SK-N-SH treated with all-trans-retinoic acid at 6 μM for 48 hours (cell line): ENCODE measurements around the gene UHRF2.

Source experiments
- ATAC-seq: fragments of 200-7000 bp; cut with Tn5 transposase; 3 replicates; pipeline ENCODE4 v1.9.1; 2020; ENCODE audit warnings: mild to moderate bottlenecking, moderate library complexity
- ARNTL ChIP-seq: fragments of 450-650 bp; formaldehyde crosslinking; IDR thresholded peaks from 2 replicates; pipeline ENCODE4 v1.5.0; 2020; ENCODE audit warnings: low read depth, mild to moderate bottlenecking, moderate library complexity, borderline replicate concordance
- CSDC2 ChIP-seq: fragments of 250-450 bp; sonication (Bioruptor Pico); IDR thresholded peaks from 2 replicates; pipeline ENCODE4 v1.5.0; 2020; ENCODE audit warnings: mild to moderate bottlenecking, moderate library complexity
- ESRRG ChIP-seq: fragments of 250-450 bp; sonication (Bioruptor Pico); IDR thresholded peaks from 2 replicates; pipeline ENCODE4 v1.6.1; 2021; ENCODE audit warnings: mild to moderate bottlenecking
- GLIS3 ChIP-seq: fragments of 250-450 bp; sonication (Bioruptor Pico); IDR thresholded peaks from 2 replicates; pipeline ENCODE4 v1.5.0; 2020; ENCODE audit warnings: mild to moderate bottlenecking, moderate library complexity
- ISL1 ChIP-seq: fragments of 250-450 bp; sonication (Bioruptor Pico); IDR thresholded peaks from 2 replicates; pipeline ENCODE4 v2.1.2; 2022; ENCODE audit warnings: mild to moderate bottlenecking, moderate library complexity
- OSR1 ChIP-seq: fragments of 250-450 bp; sonication (Bioruptor Pico); IDR thresholded peaks from 2 replicates; pipeline ENCODE4 v1.8.0; 2022; ENCODE audit warnings: moderate library complexity, mild to moderate bottlenecking, inconsistent platforms
- PPARA ChIP-seq: fragments of 250-450 bp; sonication (Bioruptor Pico); IDR thresholded peaks from 2 replicates; pipeline ENCODE4 v1.5.0; 2020; ENCODE audit warnings: mild to moderate bottlenecking, borderline replicate concordance
- TCF4 ChIP-seq: fragments of 250-450 bp; sonication (Bioruptor Pico); IDR thresholded peaks from 2 replicates; pipeline ENCODE4 v1.8.0; 2021; ENCODE audit warnings: mild to moderate bottlenecking, moderate library complexity, borderline replicate concordance
- TOX ChIP-seq: fragments of 250-450 bp; sonication (Bioruptor Pico); IDR thresholded peaks from 2 replicates; pipeline ENCODE4 v1.8.0; 2021; ENCODE audit warnings: mild to moderate bottlenecking, moderate library complexity, borderline replicate concordance
- ZC3H10 ChIP-seq: fragments of 250-450 bp; sonication (Bioruptor Pico); IDR thresholded peaks from 2 replicates; pipeline ENCODE4 v1.5.1; 2021; ENCODE audit warnings: mild to moderate bottlenecking, moderate library complexity
- ZNF565 ChIP-seq: fragments of 450-650 bp; formaldehyde crosslinking; conservative IDR thresholded peaks from 2 replicates; pipeline ENCODE4 v1.5.0; 2020; ENCODE audit warnings: low read depth, mild to moderate bottlenecking, moderate library complexity
- ZNF70 ChIP-seq: fragments of 450-650 bp; formaldehyde crosslinking; IDR thresholded peaks from 2 replicates; pipeline ENCODE4 v1.5.0; 2020; ENCODE audit warnings: mild to moderate bottlenecking, moderate library complexity
- ZNF8 ChIP-seq: fragments of 450-650 bp; formaldehyde crosslinking; IDR thresholded peaks from 2 replicates; pipeline ENCODE4 v1.5.0; 2020; ENCODE audit warnings: mild to moderate bottlenecking, moderate library complexity
- TF ChIP-seq, protein P1 (sequence below): fragments of 250-450 bp; sonication (Bioruptor Pico); IDR thresholded peaks from 2 replicates; pipeline ENCODE4 v1.5.0; 2020; ENCODE audit warnings: mild to moderate bottlenecking, moderate library complexity
- TF ChIP-seq, protein P2 (sequence below): fragments of 250-450 bp; sonication (Bioruptor Pico); IDR thresholded peaks from 2 replicates; pipeline ENCODE4 v1.8.0; 2020; ENCODE audit warnings: mild to moderate bottlenecking, moderate library complexity, borderline replicate concordance
- TF ChIP-seq, protein P3 (sequence below): fragments of 250-450 bp; sonication (Bioruptor Pico); IDR thresholded peaks from 2 replicates; pipeline ENCODE4 v1.5.1; 2020; ENCODE audit warnings: low read depth, mild to moderate bottlenecking, moderate library complexity
- TF ChIP-seq, protein P4 (sequence below): fragments of 250-450 bp; sonication (Bioruptor Pico); IDR thresholded peaks from 2 replicates; pipeline ENCODE4 v1.5.1; 2021; ENCODE audit warnings: mild to moderate bottlenecking, moderate library complexity
- TF ChIP-seq, protein P5 (sequence below): fragments of 250-450 bp; sonication (Bioruptor Pico); IDR thresholded peaks from 2 replicates; pipeline ENCODE4 v1.8.0; 2021; ENCODE audit warnings: low read depth, mild to moderate bottlenecking, moderate library complexity, borderline replicate concordance

The UHRF2 gene

DNA sequence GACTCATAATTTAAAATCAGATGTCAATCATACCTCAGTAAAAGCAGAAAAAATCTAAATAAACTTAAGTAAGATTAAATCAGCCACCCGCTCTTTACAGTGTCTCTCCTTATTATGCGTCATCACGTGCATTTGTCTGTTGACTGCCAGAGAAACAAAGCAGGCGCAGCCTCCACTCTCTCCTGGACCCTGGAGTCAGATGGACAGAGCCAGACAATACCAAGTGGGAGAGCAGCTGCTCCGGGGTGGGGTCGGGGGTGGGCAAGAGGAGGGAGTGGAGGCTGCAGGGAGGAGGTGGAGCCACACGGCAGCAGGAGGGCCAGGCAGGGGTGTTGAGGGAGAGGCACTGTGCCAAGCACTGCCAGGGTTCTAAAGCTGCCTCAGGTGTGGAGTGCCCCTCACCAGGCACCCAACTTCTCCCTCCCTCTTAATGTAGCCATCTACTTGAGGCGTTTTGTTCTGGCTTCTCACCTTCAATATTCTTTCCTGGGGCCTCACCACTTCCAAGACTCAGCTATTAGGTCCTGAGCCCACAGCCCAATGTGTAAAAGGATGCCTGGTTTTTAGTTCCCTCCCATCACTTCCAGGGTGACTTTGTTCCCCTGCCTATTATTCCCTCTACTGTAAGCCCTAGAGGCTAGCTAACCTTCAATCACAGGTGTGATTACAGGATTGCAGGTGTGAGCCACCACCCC lies 136.3 kb downstream of the UHRF2 start:
- TF ChIP-seq, protein P1, sequence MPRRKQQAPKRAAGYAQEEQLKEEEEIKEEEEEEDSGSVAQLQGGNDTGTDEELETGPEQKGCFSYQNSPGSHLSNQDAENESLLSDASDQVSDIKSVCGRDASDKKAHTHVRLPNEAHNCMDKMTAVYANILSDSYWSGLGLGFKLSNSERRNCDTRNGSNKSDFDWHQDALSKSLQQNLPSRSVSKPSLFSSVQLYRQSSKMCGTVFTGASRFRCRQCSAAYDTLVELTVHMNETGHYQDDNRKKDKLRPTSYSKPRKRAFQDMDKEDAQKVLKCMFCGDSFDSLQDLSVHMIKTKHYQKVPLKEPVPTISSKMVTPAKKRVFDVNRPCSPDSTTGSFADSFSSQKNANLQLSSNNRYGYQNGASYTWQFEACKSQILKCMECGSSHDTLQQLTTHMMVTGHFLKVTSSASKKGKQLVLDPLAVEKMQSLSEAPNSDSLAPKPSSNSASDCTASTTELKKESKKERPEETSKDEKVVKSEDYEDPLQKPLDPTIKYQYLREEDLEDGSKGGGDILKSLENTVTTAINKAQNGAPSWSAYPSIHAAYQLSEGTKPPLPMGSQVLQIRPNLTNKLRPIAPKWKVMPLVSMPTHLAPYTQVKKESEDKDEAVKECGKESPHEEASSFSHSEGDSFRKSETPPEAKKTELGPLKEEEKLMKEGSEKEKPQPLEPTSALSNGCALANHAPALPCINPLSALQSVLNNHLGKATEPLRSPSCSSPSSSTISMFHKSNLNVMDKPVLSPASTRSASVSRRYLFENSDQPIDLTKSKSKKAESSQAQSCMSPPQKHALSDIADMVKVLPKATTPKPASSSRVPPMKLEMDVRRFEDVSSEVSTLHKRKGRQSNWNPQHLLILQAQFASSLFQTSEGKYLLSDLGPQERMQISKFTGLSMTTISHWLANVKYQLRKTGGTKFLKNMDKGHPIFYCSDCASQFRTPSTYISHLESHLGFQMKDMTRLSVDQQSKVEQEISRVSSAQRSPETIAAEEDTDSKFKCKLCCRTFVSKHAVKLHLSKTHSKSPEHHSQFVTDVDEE: no peak
- 0 out of 2 replicates have a peak, but pooled peaks have one; percentile 16 for TF ChIP-seq ISL1 (CRISPR knock-in tag)
- peak; percentile 23; the same call in 1 of the 3 replicates for ATAC-seq

DNA sequence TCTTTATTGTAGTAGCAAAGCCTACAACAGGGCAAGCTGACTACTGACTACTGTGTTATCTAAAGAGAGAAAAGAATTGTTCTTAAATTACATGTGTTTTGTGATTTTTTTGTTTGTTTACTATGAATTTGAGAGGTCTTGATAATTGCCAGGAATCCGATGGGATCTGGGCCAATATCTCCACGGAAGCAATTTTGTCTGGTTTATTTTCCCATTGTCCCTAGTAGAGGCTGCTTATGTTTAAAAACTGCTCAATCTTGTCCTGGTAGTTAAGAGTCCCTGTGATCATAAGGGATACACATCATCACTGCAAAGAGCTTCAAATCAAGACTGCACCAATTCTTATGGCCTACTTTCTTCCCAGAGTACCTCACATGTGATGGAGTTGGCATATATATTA lies 138.1 kb downstream of the UHRF2 start:
- TF ChIP-seq ARNTL (CRISPR knock-in tag): no peak
- TF ChIP-seq CSDC2 (CRISPR knock-in tag): no peak
- TF ChIP-seq PPARA: no peak
- TF ChIP-seq TCF4 (CRISPR knock-in tag): no peak
- TF ChIP-seq ZNF70 (CRISPR knock-in tag): no peak
- TF ChIP-seq, protein P2, sequence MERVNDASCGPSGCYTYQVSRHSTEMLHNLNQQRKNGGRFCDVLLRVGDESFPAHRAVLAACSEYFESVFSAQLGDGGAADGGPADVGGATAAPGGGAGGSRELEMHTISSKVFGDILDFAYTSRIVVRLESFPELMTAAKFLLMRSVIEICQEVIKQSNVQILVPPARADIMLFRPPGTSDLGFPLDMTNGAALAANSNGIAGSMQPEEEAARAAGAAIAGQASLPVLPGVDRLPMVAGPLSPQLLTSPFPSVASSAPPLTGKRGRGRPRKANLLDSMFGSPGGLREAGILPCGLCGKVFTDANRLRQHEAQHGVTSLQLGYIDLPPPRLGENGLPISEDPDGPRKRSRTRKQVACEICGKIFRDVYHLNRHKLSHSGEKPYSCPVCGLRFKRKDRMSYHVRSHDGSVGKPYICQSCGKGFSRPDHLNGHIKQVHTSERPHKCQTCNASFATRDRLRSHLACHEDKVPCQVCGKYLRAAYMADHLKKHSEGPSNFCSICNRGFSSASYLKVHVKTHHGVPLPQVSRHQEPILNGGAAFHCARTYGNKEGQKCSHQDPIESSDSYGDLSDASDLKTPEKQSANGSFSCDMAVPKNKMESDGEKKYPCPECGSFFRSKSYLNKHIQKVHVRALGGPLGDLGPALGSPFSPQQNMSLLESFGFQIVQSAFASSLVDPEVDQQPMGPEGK (CRISPR knock-in tag): no peak
- TF ChIP-seq, protein P3, sequence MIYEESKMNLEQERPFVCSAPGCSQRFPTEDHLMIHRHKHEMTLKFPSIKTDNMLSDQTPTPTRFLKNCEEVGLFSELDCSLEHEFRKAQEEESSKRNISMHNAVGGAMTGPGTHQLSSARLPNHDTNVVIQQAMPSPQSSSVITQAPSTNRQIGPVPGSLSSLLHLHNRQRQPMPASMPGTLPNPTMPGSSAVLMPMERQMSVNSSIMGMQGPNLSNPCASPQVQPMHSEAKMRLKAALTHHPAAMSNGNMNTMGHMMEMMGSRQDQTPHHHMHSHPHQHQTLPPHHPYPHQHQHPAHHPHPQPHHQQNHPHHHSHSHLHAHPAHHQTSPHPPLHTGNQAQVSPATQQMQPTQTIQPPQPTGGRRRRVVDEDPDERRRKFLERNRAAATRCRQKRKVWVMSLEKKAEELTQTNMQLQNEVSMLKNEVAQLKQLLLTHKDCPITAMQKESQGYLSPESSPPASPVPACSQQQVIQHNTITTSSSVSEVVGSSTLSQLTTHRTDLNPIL (CRISPR knock-in tag): no peak
- TF ChIP-seq, protein P1: no peak
- no peak for TF ChIP-seq ZNF8 (CRISPR knock-in tag)
- TF ChIP-seq ZC3H10 (CRISPR knock-in tag): no peak
- TF ChIP-seq, protein P4, sequence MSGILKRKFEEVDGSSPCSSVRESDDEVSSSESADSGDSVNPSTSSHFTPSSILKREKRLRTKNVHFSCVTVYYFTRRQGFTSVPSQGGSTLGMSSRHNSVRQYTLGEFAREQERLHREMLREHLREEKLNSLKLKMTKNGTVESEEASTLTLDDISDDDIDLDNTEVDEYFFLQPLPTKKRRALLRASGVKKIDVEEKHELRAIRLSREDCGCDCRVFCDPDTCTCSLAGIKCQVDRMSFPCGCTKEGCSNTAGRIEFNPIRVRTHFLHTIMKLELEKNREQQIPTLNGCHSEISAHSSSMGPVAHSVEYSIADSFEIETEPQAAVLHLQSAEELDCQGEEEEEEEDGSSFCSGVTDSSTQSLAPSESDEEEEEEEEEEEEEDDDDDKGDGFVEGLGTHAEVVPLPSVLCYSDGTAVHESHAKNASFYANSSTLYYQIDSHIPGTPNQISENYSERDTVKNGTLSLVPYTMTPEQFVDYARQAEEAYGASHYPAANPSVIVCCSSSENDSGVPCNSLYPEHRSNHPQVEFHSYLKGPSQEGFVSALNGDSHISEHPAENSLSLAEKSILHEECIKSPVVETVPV (CRISPR knock-in tag): no peak
- TF ChIP-seq TOX (CRISPR knock-in tag): no peak
- no peak for TF ChIP-seq GLIS3
- TF ChIP-seq ZNF565: no peak
- no peak for TF ChIP-seq ESRRG (CRISPR knock-in tag)
- no peak for TF ChIP-seq OSR1 (CRISPR knock-in tag)
- TF ChIP-seq, protein P5, sequence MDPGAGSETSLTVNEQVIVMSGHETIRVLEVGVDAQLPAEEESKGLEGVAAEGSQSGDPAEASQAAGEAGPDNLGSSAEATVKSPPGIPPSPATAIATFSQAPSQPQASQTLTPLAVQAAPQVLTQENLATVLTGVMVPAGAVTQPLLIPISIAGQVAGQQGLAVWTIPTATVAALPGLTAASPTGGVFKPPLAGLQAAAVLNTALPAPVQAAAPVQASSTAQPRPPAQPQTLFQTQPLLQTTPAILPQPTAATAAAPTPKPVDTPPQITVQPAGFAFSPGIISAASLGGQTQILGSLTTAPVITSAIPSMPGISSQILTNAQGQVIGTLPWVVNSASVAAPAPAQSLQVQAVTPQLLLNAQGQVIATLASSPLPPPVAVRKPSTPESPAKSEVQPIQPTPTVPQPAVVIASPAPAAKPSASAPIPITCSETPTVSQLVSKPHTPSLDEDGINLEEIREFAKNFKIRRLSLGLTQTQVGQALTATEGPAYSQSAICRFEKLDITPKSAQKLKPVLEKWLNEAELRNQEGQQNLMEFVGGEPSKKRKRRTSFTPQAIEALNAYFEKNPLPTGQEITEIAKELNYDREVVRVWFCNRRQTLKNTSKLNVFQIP (CRISPR knock-in tag): no peak
- ATAC-seq: peak; percentile 28; the same call in 1 of the 3 replicates
